Measurements from ENCODE around the gene ROPN1B.

The ROPN1B gene

GRCh38 chr3:126005951-126006350 lies 37.0 kb downstream of the ROPN1B start:
- DNase-seq: peak; percentile 46
- Histone ChIP-seq H3K27me3 (replicated peaks) (no peaks in the 10 kb centered on the region), H3K27ac (no peak overlapping the region), H3K36me3 (replicated peaks) (peaks cover 3% of the 10 kb centered on the region), H3K4me3 (ENCODE audit: low read depth, low read length) (no peak overlapping the region)
- in situ Hi-C loops (cut with HindIII; ENCODE audit: low pct_ligation_motif_present, low sequenced_read_pairs): no loop called here
- TF ChIP-seq CTCF (IDR thresholded peaks at IDR 0.05; ENCODE audit: low read depth, low read length, missing control alignments): no peak

- no peak for DNase-seq
- in situ Hi-C loops (cut with HindIII; ENCODE audit: low pct_ligation_motif_present, low sequenced_read_pairs): no loop called here
- Histone ChIP-seq H3K27ac (no peak overlapping the region), H3K36me3 (replicated peaks) (peaks cover 3% of the 10 kb centered on the region), H3K27me3 (replicated peaks) (no peaks in the 10 kb centered on the region), H3K4me3 (ENCODE audit: low read depth, low read length) (no peak overlapping the region)
- TF ChIP-seq CTCF (IDR thresholded peaks at IDR 0.05; ENCODE audit: low read depth, low read length, missing control alignments): no peak
Observed at GRCh38 chr3:126008219-126008618, 39.2 kb downstream of the ROPN1B start.

GRCh38 chr3:126009181-126009580 lies 40.2 kb downstream of the ROPN1B start:
- H3K27ac ChIP-seq: no peak overlapping the region
- no peak for DNase-seq
- TF ChIP-seq CTCF (IDR thresholded peaks at IDR 0.05; ENCODE audit: low read depth, low read length, missing control alignments): no peak
- in situ Hi-C loops (cut with HindIII; ENCODE audit: low pct_ligation_motif_present, low sequenced_read_pairs): no loop called here
- no peaks in the 10 kb centered on the region for H3K27me3 ChIP-seq (replicated peaks)
- peaks cover 3% of the 10 kb centered on the region for H3K36me3 ChIP-seq (replicated peaks)
- no peak overlapping the region for H3K4me3 ChIP-seq (ENCODE audit: low read depth, low read length)

GRCh38 chr3:126013751-126014156 lies 44.8 kb downstream of the ROPN1B start:
- Histone ChIP-seq H3K27me3 (replicated peaks) (no peaks in the 10 kb centered on the region), H3K36me3 (replicated peaks) (no peaks in the 10 kb centered on the region), H3K27ac (no peak overlapping the region), H3K4me3 (ENCODE audit: low read depth, low read length) (no peak overlapping the region)
- DNase-seq: no peak
- in situ Hi-C loops (cut with HindIII; ENCODE audit: low pct_ligation_motif_present, low sequenced_read_pairs): no loop called here
- TF ChIP-seq CTCF (IDR thresholded peaks at IDR 0.05; ENCODE audit: low read depth, low read length, missing control alignments): no peak

GRCh38 chr3:126014252-126014651 lies 45.3 kb downstream of the ROPN1B start:
- Histone ChIP-seq H3K27me3 (replicated peaks) (no peaks in the 10 kb centered on the region), H3K27ac (no peak overlapping the region), H3K36me3 (replicated peaks) (no peaks in the 10 kb centered on the region), H3K4me3 (ENCODE audit: low read depth, low read length) (no peak overlapping the region)
- in situ Hi-C loops (cut with HindIII; ENCODE audit: low pct_ligation_motif_present, low sequenced_read_pairs): no loop called here
- no peak for TF ChIP-seq CTCF (IDR thresholded peaks at IDR 0.05; ENCODE audit: low read depth, low read length, missing control alignments)
- peak; percentile 19 for DNase-seq

GRCh38 chr3:126015075-126015474 lies 46.1 kb downstream of the ROPN1B start:
- Histone ChIP-seq H3K4me3 (ENCODE audit: low read depth, low read length) (no peak overlapping the region), H3K27me3 (replicated peaks) (no peaks in the 10 kb centered on the region), H3K36me3 (replicated peaks) (no peaks in the 10 kb centered on the region), H3K27ac (no peak overlapping the region)
- DNase-seq: no peak
- no peak for TF ChIP-seq CTCF (IDR thresholded peaks at IDR 0.05; ENCODE audit: low read depth, low read length, missing control alignments)
- in situ Hi-C loops (cut with HindIII; ENCODE audit: low pct_ligation_motif_present, low sequenced_read_pairs): no loop called here
